ENCODE measurements around the gene SDK1.

Gene SDK1

DNA sequence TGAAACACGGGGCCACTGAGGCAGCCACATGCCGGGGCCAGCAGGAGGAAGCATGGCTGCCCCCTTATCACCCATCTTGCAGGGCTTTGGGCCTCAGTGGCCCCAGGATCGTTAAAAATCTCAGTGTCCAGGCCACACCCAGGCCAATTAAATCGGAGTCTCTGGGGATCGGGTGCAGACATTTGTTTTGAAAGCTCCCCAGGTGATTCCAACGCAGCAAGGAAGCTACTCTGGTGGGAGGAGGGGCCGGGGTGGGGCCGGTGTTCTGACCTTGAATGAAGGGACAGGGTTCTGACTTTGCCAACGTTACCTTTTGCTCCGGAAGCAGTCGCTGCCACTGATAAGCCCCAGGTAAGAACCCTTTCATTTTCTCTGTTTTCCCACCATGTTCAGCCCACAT is 968.7 kb downstream of the SDK1 start:
- H4K8ac ChIP-seq (ENCODE audit: low read depth, low read length): no peak overlapping the region
- no CpG with 5 or more reads among the region's 11 CpGs for WGBS (ENCODE audit: extremely low coverage, insufficient coverage, insufficient read length)

DNA sequence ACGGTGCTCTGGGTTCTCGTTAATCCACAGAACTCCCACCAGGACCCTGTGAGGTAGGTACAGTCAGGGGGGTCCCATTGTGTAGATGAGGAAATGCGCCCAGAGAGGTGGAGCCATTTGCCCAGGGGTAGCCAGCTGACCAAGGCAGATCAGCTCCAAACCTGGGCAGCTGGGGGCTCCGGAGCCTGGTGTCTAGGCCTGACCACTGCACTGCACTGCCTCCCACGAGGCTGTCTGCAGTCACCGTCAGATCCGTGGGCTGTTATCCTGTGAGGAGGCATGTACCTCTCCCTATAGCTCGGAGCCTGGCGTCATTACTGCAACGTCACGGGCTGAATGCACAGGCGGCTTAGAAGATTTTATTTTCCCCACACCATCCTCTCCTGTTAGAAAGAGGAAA is 969.2 kb downstream of the SDK1 start:
- H3K4me1 ChIP-seq (ENCODE audit: control insufficient read depth in 1 of 2, insufficient read depth in 2 of 2, low read length in 2 of 2): no peaks in the 10 kb centered on the region
- no peak overlapping the region for H2AFZ ChIP-seq (ENCODE audit: insufficient read depth, low read length, poor library complexity)
- H3K4me3 ChIP-seq (ENCODE audit: low read depth, low read length): no peak overlapping the region
- H3K18ac ChIP-seq (ENCODE audit: low read length): no peak overlapping the region
- H2BK5ac ChIP-seq (ENCODE audit: low read depth, low read length, poor library complexity): no peak overlapping the region
- no peak overlapping the region for H3K14ac ChIP-seq (ENCODE audit: low read length)
- no peak overlapping the region for H3K4me2 ChIP-seq (ENCODE audit: low read length)
- no peak overlapping the region for H3K27ac ChIP-seq (ENCODE audit: low read depth, low read length)
- H3K9me3 ChIP-seq (ENCODE audit: insufficient read depth, low read depth, low read length): peaks cover 10% of the 10 kb centered on the region
- DNase-seq: no peak
- H2BK120ac ChIP-seq (ENCODE audit: insufficient read depth, low read length, poor library complexity): no peak overlapping the region
- H3K9ac ChIP-seq (ENCODE audit: low read length): no peak overlapping the region
- no peak overlapping the region for H2AK5ac ChIP-seq (ENCODE audit: low read length)
- H3K36me3 ChIP-seq (ENCODE audit: control insufficient read depth in 1 of 2, insufficient read depth in 2 of 2, low read length in 2 of 2): peaks cover 10 to 21% of the 10 kb centered on the region in 2 experiments
- H4K8ac ChIP-seq (ENCODE audit: low read depth, low read length): no peak overlapping the region
- no peak overlapping the region for H3K23ac ChIP-seq (ENCODE audit: low read length)
- no peaks in the 10 kb centered on the region for H3K27me3 ChIP-seq (ENCODE audit: insufficient read depth, low read length)
- no peaks in the 10 kb centered on the region for H3K79me2 ChIP-seq (ENCODE audit: control insufficient read depth, insufficient read depth, low read length, poor library complexity)
- H4K12ac ChIP-seq (ENCODE audit: low read depth, low read length): no peak overlapping the region
- H3K79me1 ChIP-seq (ENCODE audit: low read length): no peaks in the 10 kb centered on the region
- H2BK12ac ChIP-seq (ENCODE audit: low read length): no peak overlapping the region
- no CpG with 5 or more reads among the region's 12 CpGs for WGBS (ENCODE audit: extremely low coverage, insufficient coverage, insufficient read length)
- H3K4ac ChIP-seq (ENCODE audit: low read depth, low read length): no peak overlapping the region
- H4K91ac ChIP-seq (ENCODE audit: low read depth, low read length): no peak overlapping the region

More for the DNA sequence above, 968.7 kb downstream of the SDK1 start:
- no peaks in the 10 kb centered on the region for H3K79me1 ChIP-seq (ENCODE audit: low read length)
- no peak overlapping the region for H3K4ac ChIP-seq (ENCODE audit: low read depth, low read length)
- H3K79me2 ChIP-seq (ENCODE audit: control insufficient read depth, insufficient read depth, low read length, poor library complexity): no peaks in the 10 kb centered on the region
- H3K9me3 ChIP-seq (ENCODE audit: insufficient read depth, low read depth, low read length): peaks cover 10% of the 10 kb centered on the region
- no peak overlapping the region for H2BK5ac ChIP-seq (ENCODE audit: low read depth, low read length, poor library complexity)
- H3K23ac ChIP-seq (ENCODE audit: low read length): no peak overlapping the region
- H4K91ac ChIP-seq (ENCODE audit: low read depth, low read length): no peak overlapping the region
- no peak overlapping the region for H2AFZ ChIP-seq (ENCODE audit: insufficient read depth, low read length, poor library complexity)
- no peak overlapping the region for H3K27ac ChIP-seq (ENCODE audit: low read depth, low read length)
- no peak overlapping the region for H2AK5ac ChIP-seq (ENCODE audit: low read length)
- H3K18ac ChIP-seq (ENCODE audit: low read length): no peak overlapping the region
- H2BK12ac ChIP-seq (ENCODE audit: low read length): no peak overlapping the region
- H3K14ac ChIP-seq (ENCODE audit: low read length): no peak overlapping the region
- no peak overlapping the region for H3K4me3 ChIP-seq (ENCODE audit: low read depth, low read length)
- H3K4me2 ChIP-seq (ENCODE audit: low read length): no peak overlapping the region
- H3K36me3 ChIP-seq (ENCODE audit: control insufficient read depth in 1 of 2, insufficient read depth in 2 of 2, low read length in 2 of 2): peaks cover 10 to 21% of the 10 kb centered on the region in 2 experiments
- DNase-seq: no peak
- no peak overlapping the region for H2BK120ac ChIP-seq (ENCODE audit: insufficient read depth, low read length, poor library complexity)
- H3K27me3 ChIP-seq (ENCODE audit: insufficient read depth, low read length): no peaks in the 10 kb centered on the region
- no peak overlapping the region for H3K9ac ChIP-seq (ENCODE audit: low read length)
- no peaks in the 10 kb centered on the region for H3K4me1 ChIP-seq (ENCODE audit: control insufficient read depth in 1 of 2, insufficient read depth in 2 of 2, low read length in 2 of 2)
- H4K12ac ChIP-seq (ENCODE audit: low read depth, low read length): no peak overlapping the region

DNA sequence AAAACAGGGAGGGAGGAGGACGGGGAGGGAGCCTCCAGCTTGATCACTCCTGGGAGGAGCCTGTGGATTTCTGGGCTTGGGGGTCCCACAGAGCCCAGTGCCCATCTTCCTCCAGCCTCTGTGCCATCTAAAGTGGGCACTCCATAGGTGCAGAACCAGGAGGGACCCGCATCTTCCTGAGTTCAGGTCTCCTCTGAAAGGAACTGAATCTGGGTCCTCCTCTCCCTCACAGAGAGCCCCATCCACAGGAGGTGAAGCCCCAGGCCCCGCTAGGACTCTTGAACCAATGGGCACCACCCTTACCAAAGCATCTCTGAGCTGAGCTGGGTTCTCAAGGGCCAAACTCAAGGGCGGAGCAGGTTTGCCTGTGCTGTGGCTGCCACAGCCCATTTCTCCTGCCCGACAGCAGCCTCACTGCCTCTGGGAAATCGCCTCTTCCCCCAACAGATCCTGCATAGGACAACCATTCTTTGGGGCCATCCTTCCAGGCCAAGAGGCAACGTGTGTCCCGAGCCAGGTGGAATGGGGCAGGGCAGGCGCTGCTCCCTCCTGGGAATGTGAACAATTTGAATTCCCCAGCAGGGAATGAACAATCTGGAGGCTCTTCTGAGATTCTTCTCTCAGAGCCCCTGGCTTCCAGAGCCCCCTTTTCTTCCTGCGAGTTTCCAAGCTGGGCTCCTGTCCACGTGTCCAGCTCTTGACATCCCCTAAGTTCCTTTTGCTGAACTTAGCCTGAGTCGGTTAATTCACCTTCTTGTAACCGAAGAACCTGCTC is 970.1 kb downstream of the SDK1 start:
- Histone ChIP-seq H3K79me1 (ENCODE audit: low read length) (no peaks in the 10 kb centered on the region), H2AFZ (ENCODE audit: insufficient read depth, low read length, poor library complexity) (no peak overlapping the region), H2BK12ac (ENCODE audit: low read length) (no peak overlapping the region), H3K4me2 (ENCODE audit: low read length) (no peak overlapping the region), H2BK120ac (ENCODE audit: insufficient read depth, low read length, poor library complexity) (no peak overlapping the region), H3K14ac (ENCODE audit: low read length) (no peak overlapping the region), H3K27me3 (ENCODE audit: insufficient read depth, low read length) (no peaks in the 10 kb centered on the region), H3K18ac (ENCODE audit: low read length) (no peak overlapping the region), H3K4me3 (ENCODE audit: low read depth, low read length) (no peak overlapping the region), H3K4me1 (ENCODE audit: control insufficient read depth in 1 of 2, insufficient read depth in 2 of 2, low read length in 2 of 2) (no peaks in the 10 kb centered on the region), H4K8ac (ENCODE audit: low read depth, low read length) (no peak overlapping the region), H3K27ac (ENCODE audit: low read depth, low read length) (no peak overlapping the region), H3K4ac (ENCODE audit: low read depth, low read length) (no peak overlapping the region), H3K9ac (ENCODE audit: low read length) (no peak overlapping the region), H2BK5ac (ENCODE audit: low read depth, low read length, poor library complexity) (no peak overlapping the region), H3K9me3 (ENCODE audit: insufficient read depth, low read depth, low read length) (peaks cover 10% of the 10 kb centered on the region), H2AK5ac (ENCODE audit: low read length) (no peak overlapping the region), H4K91ac (ENCODE audit: low read depth, low read length) (no peak overlapping the region), H3K36me3 (ENCODE audit: control insufficient read depth in 1 of 2, insufficient read depth in 2 of 2, low read length in 2 of 2) (peaks cover 6 to 16% of the 10 kb centered on the region in 2 experiments), H3K79me2 (ENCODE audit: control insufficient read depth, insufficient read depth, low read length, poor library complexity) (no peaks in the 10 kb centered on the region), H4K12ac (ENCODE audit: low read depth, low read length) (no peak overlapping the region), H3K23ac (ENCODE audit: low read length) (no peak overlapping the region)
- peak in 1 of 2 donors; percentile 5 for DNase-seq
- WGBS (ENCODE audit: extremely low coverage, insufficient coverage, insufficient read length): no CpG with 5 or more reads among the region's 13 CpGs

DNA sequence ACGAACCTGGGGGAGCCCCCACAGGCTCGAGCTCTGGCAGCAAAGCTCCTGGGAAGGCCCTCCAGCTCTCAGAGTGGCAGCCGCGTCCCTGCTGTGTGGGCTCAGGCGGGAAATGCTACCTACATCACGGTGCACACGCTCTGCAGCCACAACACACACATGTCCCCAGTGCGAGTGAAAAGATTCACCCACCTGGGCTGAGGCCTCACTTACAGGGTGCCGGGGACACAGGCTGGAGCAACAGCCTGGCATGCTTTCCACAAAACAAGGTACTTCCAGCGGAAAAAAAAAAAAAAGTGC is 970.6 kb downstream of the SDK1 start:
- no peak overlapping the region for H3K4me2 ChIP-seq (ENCODE audit: low read length)
- no peak overlapping the region for H3K23ac ChIP-seq (ENCODE audit: low read length)
- H3K9me3 ChIP-seq (ENCODE audit: insufficient read depth, low read depth, low read length): peaks cover 9% of the 10 kb centered on the region
- no peak overlapping the region for H4K91ac ChIP-seq (ENCODE audit: low read depth, low read length)
- WGBS (ENCODE audit: extremely low coverage, insufficient coverage, insufficient read length): no CpG with 5 or more reads among the region's 10 CpGs
- no peak overlapping the region for H3K9ac ChIP-seq (ENCODE audit: low read length)
- H2BK12ac ChIP-seq (ENCODE audit: low read length): no peak overlapping the region
- no peak overlapping the region for H3K4ac ChIP-seq (ENCODE audit: low read depth, low read length)
- no peak overlapping the region for H3K27ac ChIP-seq (ENCODE audit: low read depth, low read length)
- H3K4me3 ChIP-seq (ENCODE audit: low read depth, low read length): no peak overlapping the region
- no peak overlapping the region for H3K18ac ChIP-seq (ENCODE audit: low read length)
- H3K4me1 ChIP-seq (ENCODE audit: control insufficient read depth in 1 of 2, insufficient read depth in 2 of 2, low read length in 2 of 2): no peaks in the 10 kb centered on the region
- no peak overlapping the region for H2AFZ ChIP-seq (ENCODE audit: insufficient read depth, low read length, poor library complexity)
- H2BK5ac ChIP-seq (ENCODE audit: low read depth, low read length, poor library complexity): no peak overlapping the region
- H3K14ac ChIP-seq (ENCODE audit: low read length): no peak overlapping the region
- DNase-seq: no peak
- no peaks in the 10 kb centered on the region for H3K27me3 ChIP-seq (ENCODE audit: insufficient read depth, low read length)
- no peaks in the 10 kb centered on the region for H3K79me2 ChIP-seq (ENCODE audit: control insufficient read depth, insufficient read depth, low read length, poor library complexity)
- H4K12ac ChIP-seq (ENCODE audit: low read depth, low read length): no peak overlapping the region
- H3K36me3 ChIP-seq (ENCODE audit: control insufficient read depth in 1 of 2, insufficient read depth in 2 of 2, low read length in 2 of 2): peaks cover 6 to 12% of the 10 kb centered on the region in 2 experiments
- H4K8ac ChIP-seq (ENCODE audit: low read depth, low read length): no peak overlapping the region
- no peak overlapping the region for H2AK5ac ChIP-seq (ENCODE audit: low read length)
- H3K79me1 ChIP-seq (ENCODE audit: low read length): no peaks in the 10 kb centered on the region
- no peak overlapping the region for H2BK120ac ChIP-seq (ENCODE audit: insufficient read depth, low read length, poor library complexity)

All from trophoblast cell (in vitro differentiated cells and primary cell).